NCI-H1048 (cell line): ENCODE measurements around the gene SLC12A6.
"Not testable (repeated sequence)": the region's sequence is repeated elsewhere in the genome, so short reads cannot be mapped to it uniquely, and the experiment has no call there.

ENCODE experiments used
- DNase-seq: peaks from one replicate; lab custom pipeline; 2025; lab: John Stamatoyannopoulos, UW

Gene SLC12A6

DNA sequence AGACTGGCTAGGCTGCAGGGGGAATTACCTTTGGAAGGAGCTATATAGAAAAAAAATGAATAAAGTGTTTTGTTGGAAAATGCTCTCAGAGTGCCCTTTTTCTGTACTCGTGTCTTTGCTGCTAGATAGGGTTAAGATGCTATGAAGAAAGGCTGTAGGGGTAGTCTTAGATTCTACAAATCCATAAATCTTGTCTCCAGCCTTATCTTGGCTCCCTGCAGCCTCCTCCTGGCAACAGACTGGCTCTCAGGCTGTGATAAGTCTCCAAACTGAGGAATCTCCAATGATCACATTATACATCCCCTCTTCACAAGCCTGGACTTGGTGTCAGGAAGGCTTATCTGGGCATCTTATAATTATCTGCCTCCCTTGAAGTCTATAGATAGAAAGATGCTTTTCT, 20.1 kb upstream of the SLC12A6 start:
- no peak for DNase-seq

DNA sequence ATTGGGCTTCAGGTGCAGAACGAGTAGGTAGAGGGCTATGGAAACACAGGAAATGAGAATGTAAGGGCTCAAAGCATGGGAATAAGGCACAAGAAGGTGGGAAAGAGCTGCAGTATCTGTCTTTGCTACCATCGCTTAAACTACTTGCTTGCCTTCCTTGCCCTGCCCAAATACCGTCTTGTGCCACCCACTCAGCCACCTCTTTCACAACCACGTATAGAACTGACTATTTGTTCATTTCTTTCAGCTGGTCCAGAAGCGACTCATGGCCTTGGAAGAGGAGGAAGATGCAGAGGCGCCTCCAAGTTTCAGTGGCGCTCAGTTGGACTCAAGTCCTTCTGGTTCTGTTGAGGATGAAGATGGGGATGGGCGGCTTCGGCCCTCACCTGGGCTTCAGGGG, 17.7 kb upstream of the SLC12A6 start:
- no peak for DNase-seq

DNA sequence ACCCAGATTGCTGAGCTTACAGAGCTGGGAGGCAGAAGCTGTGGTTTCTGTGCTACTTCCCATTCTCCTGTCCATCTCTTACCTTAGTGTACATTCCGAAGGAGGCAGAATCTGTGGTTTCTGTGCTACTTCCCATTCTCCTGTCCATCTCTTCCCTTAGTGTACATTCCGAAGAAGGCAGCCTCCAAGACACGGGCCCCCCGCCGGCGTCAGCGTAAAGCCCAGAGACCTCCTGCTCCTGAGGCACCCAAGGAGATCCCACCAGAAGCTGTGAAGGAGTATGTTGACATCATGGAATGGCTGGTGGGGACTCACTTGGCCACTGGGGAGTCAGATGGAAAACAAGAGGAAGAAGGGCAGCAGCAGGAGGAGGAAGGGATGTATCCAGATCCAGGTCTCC, 16.7 kb upstream of the SLC12A6 start:
- no peak for DNase-seq

DNA sequence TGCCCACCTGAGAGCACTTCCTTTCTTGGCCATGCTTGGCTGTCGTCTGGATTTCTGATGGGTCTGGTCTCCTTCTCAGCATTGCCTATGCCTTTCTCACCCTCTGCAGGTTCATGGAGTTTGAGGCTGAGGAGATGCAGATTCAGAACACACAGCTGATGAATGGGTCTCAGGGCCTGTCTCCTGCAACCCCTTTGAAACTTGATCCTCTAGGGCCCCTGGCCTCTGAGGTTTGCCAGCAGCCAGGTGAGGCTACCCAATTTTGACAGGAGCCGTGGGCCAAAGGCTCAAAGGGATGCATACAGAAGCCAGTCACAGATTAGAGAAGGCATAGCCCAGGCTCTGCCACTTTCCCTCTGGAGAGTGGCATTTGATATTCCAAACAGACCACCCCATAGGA, 16.0 kb upstream of the SLC12A6 start:
- DNase-seq, result no peak

DNA sequence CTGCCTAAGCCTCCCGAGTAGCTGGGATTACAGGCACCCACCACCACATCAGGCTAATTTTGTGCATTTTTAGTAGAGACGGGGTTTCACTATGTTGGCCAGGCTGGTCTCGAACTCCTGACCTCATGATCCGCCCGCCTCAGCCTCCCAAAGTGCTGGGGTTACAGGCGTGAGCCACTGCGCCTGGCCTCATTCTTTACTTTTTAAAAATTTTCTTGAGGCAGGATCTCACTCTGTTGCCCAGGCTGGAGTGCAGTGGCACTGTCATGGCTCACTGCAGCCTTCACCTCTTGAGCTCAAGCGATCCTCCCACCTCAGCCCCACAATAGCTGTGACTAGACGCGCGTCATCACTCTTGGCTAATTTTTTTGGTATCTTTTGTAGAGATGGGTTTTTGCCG, 15.4 kb upstream of the SLC12A6 start:
- DNase-seq, result not testable (repeated sequence)

DNA sequence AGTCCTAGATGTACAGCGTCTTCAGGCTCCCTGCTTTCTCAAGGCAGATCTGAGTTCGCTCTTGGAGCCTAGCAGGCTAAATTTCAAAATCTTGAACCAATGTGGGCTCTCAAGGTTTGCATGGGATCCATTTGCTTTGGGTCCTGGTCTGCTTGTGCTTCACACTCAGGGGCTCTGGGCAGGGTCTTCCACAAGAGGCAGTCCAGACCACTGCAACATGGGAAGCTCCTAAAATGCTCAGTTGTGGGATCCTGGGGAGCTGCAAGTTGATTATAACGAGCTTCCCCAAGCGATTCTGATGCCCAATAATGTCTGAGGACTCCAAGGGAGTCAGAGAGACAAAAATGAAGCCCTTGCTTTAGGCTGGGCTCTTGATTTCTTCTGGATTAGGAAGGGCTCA, 12.2 kb upstream of the SLC12A6 start:
- no peak for DNase-seq

DNA sequence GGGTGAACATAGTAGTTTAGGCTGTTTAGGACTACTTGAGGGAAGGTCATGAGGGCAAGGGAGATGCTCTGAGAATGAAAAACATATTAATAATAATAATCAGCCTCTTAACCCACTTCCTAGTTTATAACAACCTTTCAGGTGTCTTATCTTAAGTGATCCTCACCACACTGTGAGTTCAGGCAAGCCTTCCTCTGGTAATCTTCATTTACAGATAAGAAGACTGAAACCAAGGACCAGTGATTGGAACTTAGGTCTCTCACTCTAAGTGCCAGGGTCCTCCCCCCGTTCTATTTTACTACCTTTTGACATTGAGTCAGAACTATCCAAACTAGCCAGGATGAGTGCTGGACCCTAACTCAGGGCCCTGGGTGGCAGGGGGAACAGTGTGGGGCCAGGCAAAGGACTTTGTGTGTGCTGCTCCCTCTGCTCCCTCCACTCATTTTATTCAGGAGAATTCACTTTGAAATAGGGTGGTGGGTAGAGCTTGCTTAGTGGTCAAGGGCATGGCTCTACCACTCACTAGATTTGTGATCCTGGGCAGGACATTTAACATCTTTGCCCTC, 11.2 kb upstream of the SLC12A6 start:
- DNase-seq, result no peak

DNA sequence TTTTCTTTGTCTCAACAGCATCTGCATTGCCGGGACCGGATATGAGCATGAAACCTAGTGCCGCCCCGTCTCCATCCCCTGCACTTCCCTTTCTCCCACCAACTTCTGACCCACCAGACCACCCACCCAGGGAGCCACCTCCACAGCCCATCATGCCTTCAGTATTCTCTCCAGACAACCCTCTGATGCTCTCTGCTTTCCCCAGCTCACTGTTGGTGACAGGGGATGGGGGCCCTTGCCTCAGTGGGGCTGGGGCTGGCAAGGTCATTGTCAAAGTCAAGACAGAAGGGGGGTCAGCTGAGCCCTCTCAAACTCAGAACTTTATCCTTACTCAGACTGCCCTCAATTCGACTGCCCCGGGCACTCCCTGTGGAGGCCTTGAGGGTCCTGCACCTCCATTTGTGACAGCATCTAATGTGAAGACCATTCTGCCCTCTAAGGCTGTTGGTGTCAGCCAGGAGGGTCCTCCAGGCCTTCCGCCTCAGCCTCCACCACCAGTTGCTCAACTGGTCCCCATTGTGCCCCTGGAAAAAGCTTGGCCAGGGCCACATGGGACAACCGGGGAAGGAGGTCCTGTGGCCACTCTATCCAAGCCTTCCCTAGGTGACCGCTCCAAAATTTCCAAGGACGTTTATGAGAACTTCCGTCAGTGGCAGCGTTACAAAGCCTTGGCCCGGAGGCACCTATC, 10.5 kb upstream of the SLC12A6 start:
- DNase-seq, result no peak

DNA sequence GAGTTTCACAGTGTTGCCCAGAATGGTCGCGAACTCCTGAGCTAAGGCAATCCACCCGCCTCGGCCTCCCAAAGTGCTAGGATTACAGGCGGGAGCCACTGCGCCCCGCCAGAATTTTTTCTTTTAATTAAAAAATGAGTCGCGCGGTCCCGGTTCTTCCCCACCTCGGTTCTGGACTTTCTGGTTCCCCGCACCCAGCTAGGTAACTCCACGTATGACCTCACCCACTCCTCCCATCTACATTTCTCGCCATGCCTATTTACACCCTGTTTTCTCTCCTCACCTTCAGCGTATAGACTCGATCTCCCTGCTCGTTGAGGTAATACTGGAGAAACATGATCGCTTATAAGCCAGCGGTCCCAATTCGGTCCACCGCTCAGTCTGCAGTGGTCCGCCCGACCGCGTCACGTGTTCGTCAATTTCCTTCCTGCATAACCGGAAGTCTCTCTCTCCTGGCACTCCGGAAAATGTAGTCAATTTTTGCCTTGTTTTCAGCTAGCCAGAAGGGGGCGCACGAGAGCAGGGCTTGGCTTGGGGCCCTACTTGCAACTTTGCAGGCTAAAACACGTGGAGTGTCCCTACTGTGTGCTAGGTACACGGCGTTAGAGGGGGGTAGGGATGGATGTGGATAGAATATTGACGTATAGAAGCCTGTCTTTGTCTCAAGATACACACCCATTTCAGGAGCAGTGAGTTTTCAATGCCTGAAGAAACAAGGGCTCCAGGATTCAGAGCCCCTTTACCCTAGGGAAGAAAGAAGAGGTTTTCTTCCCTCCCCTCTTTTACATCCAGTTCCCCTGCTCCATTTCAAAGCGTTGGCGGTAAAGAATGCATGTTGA, 5.4 kb upstream of the SLC12A6 start, which contains the start of the genes NOP10 and NUTM1:
Gene NOP10, minus strand, starts transcription at position 400 of the 839 bp plus-strand sequence. Its CDS starts 63 bp downstream, at position 337.
Gene NUTM1, plus strand, starts transcription at position 579 of the 839 bp plus-strand sequence. CDS start 382 bp downstream, outside the sequence.
- peak; percentile 83 for DNase-seq

DNA sequence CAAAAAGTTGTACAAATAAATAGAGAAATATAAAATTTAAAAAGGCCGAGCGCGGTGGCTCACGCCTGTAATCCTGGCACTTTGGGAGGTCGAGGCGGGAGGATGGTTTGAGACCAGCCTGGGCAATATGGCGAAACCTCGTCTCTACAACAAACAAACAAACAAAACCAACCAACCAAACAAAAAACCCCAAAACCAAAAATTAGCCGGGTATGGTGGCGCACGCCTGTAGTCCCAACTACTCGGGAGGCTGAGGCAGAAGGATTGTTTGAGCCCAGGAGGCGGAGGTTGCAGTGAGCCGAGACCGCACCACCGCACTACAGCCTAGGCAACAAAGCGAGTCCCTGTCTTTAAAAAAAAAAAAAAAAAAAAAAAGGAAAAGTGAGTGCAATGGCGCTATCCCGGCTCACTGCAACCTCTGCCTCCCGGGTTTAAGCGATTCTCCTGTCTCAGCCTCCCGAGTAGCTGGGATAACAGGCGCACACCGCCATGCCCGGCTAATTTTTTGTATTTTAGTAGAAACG, 4.7 kb upstream of the SLC12A6 start:
- DNase-seq, result not testable (repeated sequence)

DNA sequence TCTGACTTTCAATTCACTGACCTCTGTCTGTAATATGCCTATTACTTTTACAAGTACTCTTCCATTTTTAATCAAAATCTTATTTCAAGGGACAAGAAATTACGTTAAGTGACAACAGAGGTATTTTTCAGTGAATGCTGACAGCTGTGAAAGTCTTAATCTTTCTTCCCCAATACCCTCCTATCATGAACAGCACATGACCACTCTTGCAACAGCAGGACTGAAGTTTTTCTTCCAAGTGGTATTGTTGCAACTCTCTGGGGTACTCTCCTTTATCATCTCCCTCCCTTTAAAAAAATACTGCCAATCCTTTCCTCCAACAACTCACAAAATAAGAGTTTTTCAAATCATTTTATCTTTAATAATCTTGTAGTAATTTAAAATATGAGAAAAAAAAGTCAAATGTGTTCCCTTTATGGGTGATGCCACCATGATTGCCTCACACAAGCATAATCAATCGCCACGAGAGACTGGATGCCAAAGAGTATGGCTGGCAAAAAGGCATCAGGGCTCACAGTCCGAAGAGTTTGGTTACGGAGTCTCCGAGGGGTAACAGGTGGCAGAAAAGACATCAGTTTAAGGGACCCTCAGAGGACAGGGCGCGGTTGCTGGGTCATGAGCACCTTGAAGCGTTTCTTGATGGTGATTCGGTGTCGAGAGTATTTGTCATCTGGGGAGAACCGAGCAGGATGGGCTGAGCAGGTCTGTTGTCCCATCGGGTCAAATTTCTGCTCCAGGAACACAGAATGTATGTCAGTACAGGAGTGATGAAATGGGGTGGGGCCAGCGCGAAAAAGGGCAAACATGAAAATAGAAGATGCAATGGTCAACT, 4.0 kb upstream of the SLC12A6 start:
- DNase-seq, result no peak

DNA sequence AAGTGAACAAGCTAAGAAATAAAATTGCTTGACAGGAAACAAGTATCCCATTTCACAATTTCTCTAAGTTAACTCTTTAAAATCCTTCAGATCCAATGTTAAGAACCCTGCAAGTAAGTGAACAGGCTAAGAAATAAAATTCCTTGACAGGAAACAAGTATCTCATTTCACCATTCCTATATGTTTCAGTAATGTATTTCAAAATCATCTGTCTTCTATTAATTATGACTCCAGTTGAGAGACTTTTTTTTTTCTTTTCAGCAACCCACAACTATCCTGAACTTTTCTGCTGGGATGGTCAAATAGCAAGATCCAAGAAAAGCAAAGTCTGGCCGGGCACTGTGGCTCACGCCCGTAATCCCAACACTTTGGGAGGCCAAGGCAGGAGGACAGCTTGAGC, 2.4 kb upstream of the SLC12A6 start:
- DNase-seq, result no peak

DNA sequence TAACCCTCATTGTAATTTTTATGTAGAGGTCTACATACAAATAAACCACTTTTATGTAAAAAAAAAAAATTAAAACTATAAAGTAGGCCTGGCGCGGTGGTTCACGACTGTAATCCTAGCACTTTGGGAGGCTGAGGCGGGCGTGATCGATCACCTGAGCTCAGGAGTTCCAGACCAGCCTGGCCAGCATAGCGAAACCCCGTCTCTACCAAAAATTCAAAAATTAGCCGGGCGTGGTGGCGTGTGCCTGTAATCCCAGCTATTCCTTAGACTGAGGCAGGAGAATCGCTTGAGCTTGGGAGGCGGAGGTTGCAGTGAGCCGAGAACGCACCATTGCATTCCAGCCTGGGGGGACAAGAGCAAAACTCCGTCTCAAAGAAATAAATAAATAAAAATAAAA, 766 bp upstream of the SLC12A6 start:
- DNase-seq, result no peak

DNA sequence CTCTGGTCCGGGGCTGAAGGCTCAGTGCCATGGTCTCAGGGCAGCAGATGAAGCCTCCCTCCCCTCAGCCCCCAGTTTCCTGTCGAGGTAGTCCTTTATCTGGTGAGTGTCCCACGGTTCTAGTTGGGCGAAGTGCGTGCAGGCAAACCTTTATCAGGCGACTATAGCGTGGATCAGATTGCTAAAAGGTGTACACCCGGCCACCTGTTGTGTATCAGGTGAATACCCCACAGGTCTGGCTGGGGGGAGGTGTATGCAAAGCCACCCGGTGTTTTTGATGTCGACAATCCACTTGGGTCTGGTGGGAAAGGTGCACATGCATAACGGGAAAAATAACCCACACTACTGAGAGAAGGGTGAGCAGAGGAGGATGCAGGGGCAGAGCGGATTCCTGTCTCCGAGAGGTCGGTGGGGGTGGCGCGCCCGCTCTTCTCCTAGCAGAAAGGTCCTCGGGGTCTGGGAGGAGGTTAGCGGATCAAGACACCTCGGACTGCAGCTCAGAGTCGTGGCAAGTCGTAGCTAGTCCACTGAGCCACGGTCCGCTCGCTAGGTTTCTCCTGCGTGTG, 507 bp downstream of the SLC12A6 start:
- no peak for DNase-seq

DNA sequence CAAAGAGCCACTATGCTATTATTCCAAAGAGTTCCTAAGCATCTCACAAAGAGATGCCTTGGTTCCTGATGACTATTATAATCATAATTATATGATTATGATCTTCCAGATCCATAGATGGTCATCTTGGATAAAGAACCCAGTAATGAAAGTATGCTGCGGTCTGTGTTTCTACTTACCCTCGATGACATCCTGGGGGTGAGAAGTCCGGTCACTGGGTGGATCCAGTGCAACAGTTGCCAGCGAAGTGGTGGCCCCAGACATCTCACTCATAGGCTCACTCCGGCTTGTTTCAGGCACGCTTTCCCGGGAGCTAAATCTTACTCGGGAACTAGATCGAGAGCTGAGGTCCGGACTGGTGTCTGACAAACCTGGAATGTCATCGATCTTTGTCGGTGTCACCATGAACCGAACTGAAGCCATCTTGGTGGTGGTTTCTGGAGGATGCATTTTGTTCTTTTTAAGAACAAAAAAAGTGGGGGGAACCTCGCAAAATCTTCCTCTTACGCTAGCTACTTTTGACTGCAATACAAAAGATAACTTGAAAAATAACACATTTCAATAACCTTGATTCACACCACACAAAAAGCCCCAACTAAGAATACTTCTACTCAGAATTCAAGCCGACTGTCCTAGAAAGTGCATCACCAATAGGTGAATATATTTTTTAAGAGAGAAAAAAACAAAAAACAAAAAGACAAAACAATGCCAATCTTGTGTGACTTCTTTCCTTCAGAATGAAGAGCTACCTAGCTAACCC, 1.2 kb downstream of the SLC12A6 start:
- DNase-seq, result no peak

DNA sequence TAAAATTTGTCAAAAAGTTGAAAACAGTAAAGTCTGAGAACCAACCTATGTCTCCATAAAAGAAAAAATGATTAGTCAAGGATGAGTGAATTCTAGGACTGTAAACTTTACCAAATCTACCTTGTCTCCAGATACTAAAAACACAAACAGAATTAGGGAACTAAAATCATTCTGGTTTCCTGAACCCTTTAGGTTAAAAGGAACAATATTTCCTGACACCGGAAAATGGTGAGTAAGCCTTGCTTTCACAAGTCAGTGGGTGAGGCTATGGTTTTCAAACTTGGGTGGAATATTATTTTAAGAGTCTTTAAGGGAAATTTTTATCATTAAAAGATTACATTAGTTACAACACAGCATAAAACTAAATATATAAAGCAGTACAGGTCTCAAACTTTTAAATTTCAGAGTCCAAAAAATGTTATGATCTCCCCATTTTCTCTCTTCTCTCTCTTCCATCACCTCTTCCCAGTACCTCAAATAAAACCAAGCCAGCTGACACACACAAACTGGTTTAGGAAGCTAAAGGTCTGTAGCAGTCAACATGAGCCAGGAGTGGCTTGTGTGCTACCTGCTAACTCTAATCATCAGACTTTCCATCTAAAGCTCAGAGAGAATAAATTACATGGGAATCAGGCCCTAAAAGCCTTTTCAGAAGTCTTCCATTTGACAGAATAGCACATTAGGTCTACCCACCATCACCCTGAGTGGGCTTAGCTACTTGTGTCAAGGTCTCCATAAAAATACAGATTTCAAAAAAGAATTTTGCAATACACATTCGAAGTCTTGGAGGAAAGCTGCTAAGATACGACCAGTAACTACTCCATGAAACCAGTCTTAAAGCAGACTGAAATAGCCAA, 2.2 kb downstream of the SLC12A6 start:
- no peak for DNase-seq

DNA sequence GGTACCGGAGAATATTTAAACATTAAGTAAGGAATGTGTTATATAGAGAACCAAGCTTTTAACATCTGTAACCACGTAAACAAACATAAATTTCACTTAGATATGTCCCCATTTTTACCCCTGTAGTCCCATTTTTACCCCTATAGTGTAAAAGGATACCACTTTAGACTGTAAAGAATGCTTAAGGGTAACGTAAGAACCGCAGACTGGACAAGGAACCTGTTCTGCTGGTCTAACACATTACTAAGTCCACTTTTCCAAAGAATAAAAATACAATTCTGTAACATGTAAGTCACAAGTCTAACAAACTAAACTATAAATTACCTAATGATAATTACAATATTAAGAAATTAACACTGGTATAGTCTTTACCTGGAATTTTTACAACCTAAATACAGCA, 2.9 kb downstream of the SLC12A6 start:
- no peak for DNase-seq

DNA sequence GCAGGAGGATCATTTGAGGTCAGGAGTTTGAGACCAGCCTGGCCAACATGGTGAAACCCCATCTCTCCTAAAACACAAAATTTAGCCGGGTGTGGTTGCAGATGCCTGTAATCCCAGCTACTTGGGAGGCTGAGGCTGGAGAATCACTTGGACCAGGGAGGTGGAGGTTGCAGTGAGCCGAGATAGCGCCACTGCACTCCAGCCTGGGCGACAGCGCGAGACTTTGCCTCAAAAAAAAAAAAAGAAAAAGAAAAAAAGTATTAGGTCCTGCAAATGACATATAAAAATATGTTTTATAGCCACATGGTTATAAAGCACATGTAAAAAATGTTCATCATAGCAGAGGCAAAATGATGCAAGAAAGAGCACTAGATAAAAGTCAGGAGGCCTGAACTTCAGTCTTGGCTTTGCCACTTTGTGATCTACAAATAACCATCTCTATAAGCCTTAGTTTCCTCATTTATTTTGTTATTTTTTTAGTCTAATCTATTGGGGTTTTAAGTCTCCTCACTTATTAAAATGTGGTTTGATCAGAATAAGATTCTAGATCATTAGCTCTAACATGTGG, 4.9 kb downstream of the SLC12A6 start:
- DNase-seq, result no peak

DNA sequence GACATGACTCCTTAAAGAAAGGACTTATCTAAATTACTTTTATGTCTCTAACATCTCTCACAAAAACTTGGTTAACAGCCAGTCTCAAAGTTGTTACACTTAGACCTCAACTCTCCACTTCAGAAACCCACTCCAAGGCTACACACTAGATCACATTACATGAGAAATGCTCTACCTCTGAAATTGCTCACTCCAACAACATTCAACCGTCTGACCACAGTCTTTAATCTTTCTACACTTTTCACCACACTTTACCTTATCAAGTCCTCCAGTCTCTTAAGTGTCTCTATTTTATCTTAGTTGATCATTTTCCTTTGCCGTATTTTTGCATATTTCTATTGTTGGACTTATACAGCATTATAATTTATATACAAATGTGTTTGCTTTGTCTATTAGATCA, 5.8 kb downstream of the SLC12A6 start:
- DNase-seq, result no peak
